ENCODE results near the gene NEK8. TPM values are rescaled to one million over a fixed set of nuclear protein-coding genes. Genes with fewer than 3 reads are reported as not detected.
A peak's percentile ranks its signal among the peaks of the same experiment; 100 is the strongest.

The NEK8 gene
- total and polyA plus RNA-seq, 9 of the 15 experiments (the other 6 are each of a cell fraction or from before 2014, with no cell fraction given) = 0.98 to 16.6 (median 4.6) TPM

- no peak for TF ChIP-seq NFE2L1 (tag; IDR thresholded peaks at IDR 0.05; ENCODE audit: borderline replicate concordance, low read depth)
- TF ChIP-seq HOXB6 (CRISPR knock-in tag; IDR thresholded peaks at IDR 0.05; ENCODE audit: borderline replicate concordance) = no peak
- TF ChIP-seq ZNF695 (CRISPR knock-in tag; IDR thresholded peaks at IDR 0.05) = peak; percentile 7; the same call in 1 of the 2 replicates
- TF ChIP-seq SMARCB1 (IDR thresholded peaks at IDR 0.05; ENCODE audit: insufficient read length, low read depth) = no peak
- no peak for TF ChIP-seq TRIM24 (IDR thresholded peaks at IDR 0.05)
- no peak for TF ChIP-seq NFE2 (IDR thresholded peaks at IDR 0.05; ENCODE audit: low read depth)
- no peak for TF ChIP-seq MXI1 (IDR thresholded peaks at IDR 0.05; ENCODE audit: low read depth, low read length)
- TF ChIP-seq ZNF197 (CRISPR knock-in tag; IDR thresholded peaks at IDR 0.05; ENCODE audit: low read depth) = no peak
- TF ChIP-seq TSHZ1 (CRISPR knock-in tag; IDR thresholded peaks at IDR 0.05) = no peak
- TF ChIP-seq XRCC5 (IDR thresholded peaks at IDR 0.05; ENCODE audit: low read depth, low read length) = no peak
- no peak for TF ChIP-seq RAD21 (CRISPR knock-in tag; conservative IDR thresholded peaks at IDR 0.05 in 1 of 2, IDR thresholded peaks at IDR 0.05 in 1 of 2)
- no peak for TF ChIP-seq POLR2H (tag; IDR thresholded peaks at IDR 0.05; ENCODE audit: low read depth)
- 0 out of 2 replicates have a peak, but pooled peaks have one; percentile 10 for TF ChIP-seq LCOR (CRISPR knock-in tag; IDR thresholded peaks at IDR 0.05)
- no peak for TF ChIP-seq ADNP (tag; IDR thresholded peaks at IDR 0.05)
- no peak for TF ChIP-seq VEZF1 (CRISPR knock-in tag; IDR thresholded peaks at IDR 0.05)
- TF ChIP-seq ZNF232 (CRISPR knock-in tag; IDR thresholded peaks at IDR 0.05) = no peak
These were observed 4.0 kb upstream of the NEK8 start (continued) for GRCh38 chr17:28724500-28725165.

Measured in K562 (cell line).